Measurements from ENCODE around the gene DENND2A.
"Not testable (repeated sequence)": the region's sequence is repeated elsewhere in the genome, so short reads cannot be mapped to it uniquely, and the experiment has no call there.

The DENND2A gene

DNA sequence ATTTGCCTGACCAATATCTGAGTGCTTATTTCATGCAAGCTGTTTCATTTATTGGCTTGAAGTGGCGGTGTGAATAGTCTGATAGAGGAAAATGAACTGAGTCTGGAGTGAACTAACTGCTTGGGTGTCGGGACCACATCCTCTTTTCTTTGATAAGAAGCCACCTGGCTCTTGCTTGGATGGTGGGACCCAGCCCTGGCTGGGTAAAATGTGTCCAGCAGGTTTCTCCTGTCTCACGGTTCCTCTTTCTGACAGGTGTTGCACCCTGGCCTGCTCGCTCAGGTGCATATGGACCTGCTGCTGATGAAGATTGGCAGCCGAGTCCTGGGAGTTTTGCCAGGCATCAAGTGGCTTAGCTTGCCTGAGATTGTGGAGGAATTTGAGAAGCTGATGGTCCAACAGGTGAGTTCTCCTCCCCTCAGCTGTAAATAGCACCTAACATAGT is 33.8 kb upstream of the DENND2A start:
- peak in 2 of 58 donors; percentile 5 to 16 for DNase-seq

GRCh38 chr7:140673774-140674155 is 33.2 kb upstream of the DENND2A start:
- DNase-seq, result peak in 11 of 58 donors; percentile 8 to 63 (median 34)

GRCh38 chr7:140673063-140673773 is 32.6 kb upstream of the DENND2A start:
- DNase-seq, result peak in 24 of 58 donors; percentile 7 to 75 (median 56)

DNA sequence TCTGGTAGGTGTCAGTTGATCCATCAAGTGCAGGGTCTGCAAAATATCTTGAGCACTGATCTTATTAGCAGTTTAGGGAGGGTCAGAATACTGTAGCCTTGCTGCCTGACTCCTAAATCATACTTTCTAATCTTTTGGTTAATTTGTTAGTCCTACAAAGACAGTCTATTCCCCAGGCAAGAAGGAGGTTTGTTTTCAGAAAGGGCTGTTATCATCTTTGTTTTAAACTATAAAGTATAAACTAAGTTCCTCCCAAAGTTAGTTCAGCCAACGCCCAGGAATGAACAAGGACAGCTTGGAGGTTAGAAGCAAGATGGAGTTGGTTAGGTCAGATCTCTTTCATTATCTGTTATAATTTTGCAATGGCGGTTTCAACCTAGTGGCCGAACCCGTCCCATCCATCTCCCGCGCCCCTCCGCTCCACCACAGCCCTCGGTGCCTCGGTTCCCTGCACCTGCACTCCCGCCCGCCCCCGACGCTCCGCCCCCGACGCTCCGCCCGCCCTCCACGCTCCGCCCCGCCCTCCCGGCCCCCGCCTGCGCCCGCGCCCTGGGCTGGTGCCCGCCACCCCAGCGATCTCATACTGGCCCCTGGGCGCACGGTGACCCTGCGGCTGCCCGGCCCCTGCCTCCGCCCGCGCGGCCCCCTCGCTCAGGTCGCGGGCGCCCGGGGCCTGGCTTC is 31.9 kb upstream of the DENND2A start, which contains the start of gene ADCK2:
TSS of gene ADCK2 (plus strand) at position 564 of the 681 bp plus-strand sequence. CDS start 386 bp downstream, outside the sequence.
- peak in 47 of 58 donors; percentile 18 to 75 (median 49) for DNase-seq

- DNase-seq, result no peak
Observed at GRCh38 chr7:140671966-140672365, 31.4 kb upstream of the DENND2A start.

DNA sequence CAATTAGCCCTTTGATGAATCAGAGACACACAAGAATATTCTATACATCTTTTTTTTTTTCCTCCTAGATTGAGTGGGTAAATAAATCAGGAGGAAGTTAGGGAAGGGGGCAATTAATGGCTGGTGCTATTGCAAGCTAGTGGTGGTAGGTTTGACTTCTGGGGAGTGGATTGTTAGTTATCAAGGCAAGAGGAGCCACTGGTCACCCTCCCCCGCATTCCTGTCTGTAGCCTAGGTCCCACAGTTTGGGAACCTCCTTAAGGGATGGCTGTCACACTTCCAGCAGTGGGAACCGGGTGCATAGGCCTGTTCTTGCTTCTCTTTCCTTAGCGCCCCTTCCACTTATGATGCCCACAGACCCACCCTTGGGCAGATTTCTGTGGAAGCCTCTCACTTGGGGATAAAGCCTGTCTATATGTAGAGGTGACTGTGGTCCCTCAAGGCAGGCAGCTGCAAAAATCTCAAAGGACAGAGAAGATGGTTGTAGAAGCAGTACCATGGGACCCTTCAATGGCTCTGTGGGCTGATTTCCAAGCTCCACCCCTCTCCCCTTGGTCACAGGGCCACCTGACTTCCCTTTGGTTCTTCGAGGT is 29.8 kb upstream of the DENND2A start:
- DNase-seq, result no peak

GRCh38 chr7:140669862-140670261 is 29.2 kb upstream of the DENND2A start:
- DNase-seq, result not testable (repeated sequence)

DNA sequence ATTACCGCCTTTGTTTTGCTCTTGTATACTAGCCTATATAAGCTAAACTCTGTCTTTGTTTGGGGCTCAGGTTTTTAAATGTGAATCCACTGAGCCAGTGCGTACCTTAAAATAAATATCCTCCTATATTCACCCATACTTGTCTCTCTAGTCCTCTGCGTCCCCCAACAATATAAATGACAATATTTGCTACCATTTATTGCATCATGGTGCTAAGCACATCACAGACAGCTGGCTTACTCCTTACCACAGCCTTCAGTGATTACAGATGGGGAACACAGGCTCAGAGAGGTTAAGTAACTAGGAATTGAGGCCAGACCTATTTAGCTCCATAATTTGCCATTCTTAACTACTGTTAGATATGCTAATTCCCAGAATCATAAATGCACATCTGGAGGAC is 28.7 kb upstream of the DENND2A start:
- no peak for DNase-seq

DNA sequence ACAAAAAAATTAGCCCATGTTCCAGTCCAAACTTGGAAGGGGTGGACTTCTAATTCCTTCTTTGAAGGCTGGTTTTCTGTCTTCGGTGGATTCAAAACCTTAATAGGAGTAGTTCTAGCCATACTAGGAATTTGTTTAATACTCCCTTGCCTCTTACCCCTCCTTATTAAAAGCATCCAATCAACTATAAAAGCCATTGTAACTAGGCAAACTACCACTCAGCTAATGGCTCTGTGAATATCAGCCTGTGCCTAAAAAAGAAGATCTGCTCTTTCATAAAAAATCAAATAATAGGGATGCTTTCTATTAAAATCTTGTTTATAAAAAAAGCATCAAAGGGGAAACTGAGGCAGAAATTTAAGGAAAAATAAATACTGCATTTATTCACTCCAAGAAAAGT is 28.0 kb upstream of the DENND2A start:
- DNase-seq, result no peak

DNA sequence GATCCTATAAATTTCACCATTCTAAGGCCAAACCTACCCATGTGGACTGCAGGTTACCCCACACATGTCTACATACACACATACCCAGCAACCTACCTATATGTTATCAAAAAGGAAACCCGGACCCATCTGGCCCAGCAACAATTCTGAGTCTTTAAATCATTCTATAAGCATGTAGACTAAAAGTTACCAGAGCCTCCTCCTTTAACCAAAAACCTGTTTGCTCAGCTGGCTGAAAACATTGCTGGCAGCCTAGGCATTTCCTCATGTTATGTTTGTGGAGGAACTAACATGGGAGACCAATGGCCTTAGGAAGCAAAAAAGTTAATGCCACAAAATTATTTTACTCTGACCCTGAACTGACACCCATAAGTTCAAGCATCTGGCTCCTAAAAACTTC is 26.9 kb upstream of the DENND2A start:
- no peak for DNase-seq

GRCh38 chr7:140662938-140663337 is 22.3 kb upstream of the DENND2A start:
- DNase-seq, result not testable (repeated sequence)

GRCh38 chr7:140661124-140661523 is 20.5 kb upstream of the DENND2A start:
- DNase-seq, result peak in 1 of 58 donors; percentile 7

DNA sequence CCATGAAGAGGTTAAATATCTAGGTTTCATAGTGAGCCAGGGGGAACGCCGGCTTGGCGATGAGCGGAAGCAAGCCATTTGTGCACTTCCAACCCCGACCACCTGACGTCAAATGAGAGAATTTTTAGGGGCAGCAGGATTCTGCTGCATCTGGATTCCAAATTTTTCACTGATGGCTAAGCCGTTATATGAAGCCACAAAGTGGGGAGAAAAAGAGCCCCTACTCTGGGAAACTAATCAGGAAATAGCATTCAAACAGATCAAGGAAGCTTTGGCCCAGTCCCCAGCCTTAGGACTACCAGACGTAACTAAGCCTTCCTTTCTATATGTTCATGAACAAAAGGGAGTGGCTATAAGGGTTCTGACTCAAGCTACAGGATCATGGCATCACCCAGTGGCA is 19.2 kb upstream of the DENND2A start:
- DNase-seq, result no peak

DNA sequence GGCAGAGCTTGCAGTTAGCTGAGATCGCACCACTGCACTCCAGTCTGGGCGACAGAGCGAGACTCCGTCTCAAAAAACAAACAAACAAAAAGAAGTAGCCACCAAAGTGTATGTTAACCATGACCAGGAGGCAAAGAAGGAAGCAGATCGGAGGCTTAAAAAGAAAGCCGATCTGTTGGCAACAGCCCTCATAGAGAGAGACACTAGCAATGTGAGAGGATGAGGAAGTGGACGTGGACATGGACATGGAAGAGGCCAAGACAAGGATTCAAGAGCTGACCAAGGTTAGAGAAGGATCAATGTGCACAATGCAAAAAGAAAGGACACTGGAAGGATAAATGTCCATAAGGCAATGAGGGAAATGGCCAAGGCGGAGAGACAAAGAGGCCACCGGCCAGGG is 17.3 kb upstream of the DENND2A start:
- DNase-seq, result no peak

- peak in 9 of 58 donors; percentile 5 to 35 (median 24) for DNase-seq
Observed at GRCh38 chr7:140656548-140657515, 16.2 kb upstream of the DENND2A start.

- DNase-seq, result no peak
Observed at GRCh38 chr7:140655511-140656408, 15.1 kb upstream of the DENND2A start.

GRCh38 chr7:140654661-140655060 is 14.0 kb upstream of the DENND2A start:
- DNase-seq, result no peak

DNA sequence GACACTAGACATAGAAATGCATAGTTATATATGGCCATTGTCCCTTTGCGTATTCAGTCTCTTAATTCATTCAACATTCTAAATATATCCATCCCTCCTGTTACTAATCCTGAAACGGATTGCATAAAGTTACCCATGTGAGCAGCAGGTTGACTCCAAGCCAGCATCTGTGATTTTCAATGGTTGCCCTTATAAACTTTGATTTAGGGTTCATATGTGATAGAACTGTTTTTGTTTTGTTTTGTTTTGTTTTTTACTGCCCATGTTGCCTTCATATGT is 13.4 kb upstream of the DENND2A start:
- DNase-seq, result no peak

DNA sequence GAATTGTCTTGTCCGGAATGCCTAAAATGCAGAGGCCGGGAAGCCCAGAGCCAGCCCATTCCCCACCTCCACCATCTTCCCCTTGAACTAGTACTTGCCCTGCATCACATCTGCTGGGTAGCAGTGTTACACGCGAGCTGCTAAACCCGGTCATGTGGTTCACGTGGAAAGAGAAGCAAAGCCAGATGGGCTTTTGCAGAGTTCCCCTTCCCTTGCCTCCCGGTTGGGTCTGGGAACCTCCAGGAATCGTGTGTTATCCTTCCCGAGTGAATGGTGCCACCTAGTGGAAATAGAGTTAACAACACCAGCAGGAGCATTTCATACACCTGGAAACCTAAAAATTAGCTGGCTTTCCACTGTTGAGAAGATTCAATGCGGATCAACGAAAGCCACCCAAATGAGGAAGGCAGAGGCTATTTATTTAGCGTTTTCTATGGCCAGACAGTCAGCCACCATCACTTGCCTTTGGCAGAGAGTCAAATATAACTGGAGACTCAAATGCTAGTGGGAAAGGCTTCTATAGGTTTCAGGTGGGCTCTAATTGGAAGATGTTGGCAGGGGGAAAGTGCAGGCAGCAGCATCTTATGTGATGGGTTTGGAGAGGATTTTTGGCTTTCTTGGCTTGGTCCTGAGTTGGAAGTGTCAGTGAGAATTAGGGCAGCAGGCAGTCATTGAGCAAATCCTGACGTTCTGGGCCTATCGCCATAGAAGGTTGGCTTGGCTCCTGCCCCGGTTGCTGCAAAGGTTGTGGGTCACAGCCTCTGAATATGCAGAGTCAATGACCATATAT is 12.9 kb upstream of the DENND2A start:
- DNase-seq, result peak in 40 of 58 donors; percentile 3 to 76 (median 31)
